Measurements from ENCODE around the gene ZNF497. TPM values are rescaled to one million over a fixed set of nuclear protein-coding genes. Genes with fewer than 3 reads are reported as not detected.
A peak's percentile ranks its signal among the peaks of the same experiment; 100 is the strongest.

ZNF497 gene
- 10 to 100 TPM in 1 of 6 donors, 1 to 10 TPM in 5; 1.5 to 15.7 (median 4.0) TPM for total RNA-seq

DNA sequence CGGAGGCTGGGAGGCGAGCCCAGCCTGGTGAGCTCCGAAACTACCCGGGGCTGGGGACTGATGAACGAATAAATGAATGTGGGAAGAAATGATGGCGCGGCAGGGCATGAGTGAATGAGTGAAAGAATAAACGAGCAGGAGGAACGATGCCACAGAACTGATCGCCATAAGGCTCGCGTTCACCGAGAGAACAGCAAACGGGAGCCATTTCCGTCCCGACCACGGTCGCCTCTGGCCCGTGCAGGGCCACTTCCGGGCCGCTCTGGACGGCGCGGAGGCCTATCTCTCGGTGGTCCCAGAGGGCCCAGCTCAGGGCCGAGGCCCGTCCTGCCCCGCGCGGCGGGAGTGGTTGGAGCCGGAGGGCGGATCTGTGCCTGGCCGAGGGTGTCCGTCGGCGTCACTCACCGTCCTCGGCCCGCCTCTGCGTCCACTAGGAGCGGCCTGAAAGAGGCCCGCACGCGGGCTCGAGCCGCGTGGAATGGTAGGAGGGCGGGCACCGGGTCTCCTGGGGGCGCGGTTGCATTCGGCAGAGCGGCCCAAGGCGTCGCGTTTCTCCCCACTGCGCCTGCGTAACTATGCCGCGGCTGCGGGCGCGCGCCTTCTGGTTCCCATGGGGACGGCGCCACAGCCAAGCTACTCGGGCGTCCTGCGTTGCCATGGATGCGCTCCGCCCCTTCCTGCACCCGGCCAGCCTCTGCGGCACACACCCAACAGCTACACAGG, at the start of gene ZNF497:
Gene ZNF497 (minus strand): TSS at position 480 of the 723 bp plus-strand sequence. CDS start 5,116 bp downstream, outside the sequence.
- Histone ChIP-seq H3K9me3 (no peaks in the 10 kb centered on the region), H3K27ac (peak within 1 kb of the TSS; percentile 91 to 95 (median 92)), H3K4me1 (peaks cover 5 to 8% (median 8%) of the 10 kb centered on the region in 4 donors), H3K27me3 (no peaks in the 10 kb centered on the region), H3K36me3 (no peaks in the 10 kb centered on the region), H3K4me3 (peak within 1 kb of the TSS; percentile 48 to 91 (median 70))
- WGBS, 2 donors, result 0% methylated on average over 17 to 62 of the region's 74 CpGs
- DNase-seq (peak; percentile 99), ATAC-seq (ENCODE audit: low FRiP score in 2 of 2) (peak; percentile 96 to 97)
- TF ChIP-seq POLR2A (IDR thresholded peaks at IDR 0.05), result peak in 3 of 4 donors; percentile 52 to 81 (median 56)
- no peak for TF ChIP-seq EP300 (IDR thresholded peaks at IDR 0.05)
- peak; percentile 59 to 86 for TF ChIP-seq POLR2AphosphoS5 (IDR thresholded peaks at IDR 0.05)
- TF ChIP-seq, protein P1, sequence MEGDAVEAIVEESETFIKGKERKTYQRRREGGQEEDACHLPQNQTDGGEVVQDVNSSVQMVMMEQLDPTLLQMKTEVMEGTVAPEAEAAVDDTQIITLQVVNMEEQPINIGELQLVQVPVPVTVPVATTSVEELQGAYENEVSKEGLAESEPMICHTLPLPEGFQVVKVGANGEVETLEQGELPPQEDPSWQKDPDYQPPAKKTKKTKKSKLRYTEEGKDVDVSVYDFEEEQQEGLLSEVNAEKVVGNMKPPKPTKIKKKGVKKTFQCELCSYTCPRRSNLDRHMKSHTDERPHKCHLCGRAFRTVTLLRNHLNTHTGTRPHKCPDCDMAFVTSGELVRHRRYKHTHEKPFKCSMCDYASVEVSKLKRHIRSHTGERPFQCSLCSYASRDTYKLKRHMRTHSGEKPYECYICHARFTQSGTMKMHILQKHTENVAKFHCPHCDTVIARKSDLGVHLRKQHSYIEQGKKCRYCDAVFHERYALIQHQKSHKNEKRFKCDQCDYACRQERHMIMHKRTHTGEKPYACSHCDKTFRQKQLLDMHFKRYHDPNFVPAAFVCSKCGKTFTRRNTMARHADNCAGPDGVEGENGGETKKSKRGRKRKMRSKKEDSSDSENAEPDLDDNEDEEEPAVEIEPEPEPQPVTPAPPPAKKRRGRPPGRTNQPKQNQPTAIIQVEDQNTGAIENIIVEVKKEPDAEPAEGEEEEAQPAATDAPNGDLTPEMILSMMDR (IDR thresholded peaks at IDR 0.05), result peak in 2 of 6 experiments; percentile 23 to 38

DNA sequence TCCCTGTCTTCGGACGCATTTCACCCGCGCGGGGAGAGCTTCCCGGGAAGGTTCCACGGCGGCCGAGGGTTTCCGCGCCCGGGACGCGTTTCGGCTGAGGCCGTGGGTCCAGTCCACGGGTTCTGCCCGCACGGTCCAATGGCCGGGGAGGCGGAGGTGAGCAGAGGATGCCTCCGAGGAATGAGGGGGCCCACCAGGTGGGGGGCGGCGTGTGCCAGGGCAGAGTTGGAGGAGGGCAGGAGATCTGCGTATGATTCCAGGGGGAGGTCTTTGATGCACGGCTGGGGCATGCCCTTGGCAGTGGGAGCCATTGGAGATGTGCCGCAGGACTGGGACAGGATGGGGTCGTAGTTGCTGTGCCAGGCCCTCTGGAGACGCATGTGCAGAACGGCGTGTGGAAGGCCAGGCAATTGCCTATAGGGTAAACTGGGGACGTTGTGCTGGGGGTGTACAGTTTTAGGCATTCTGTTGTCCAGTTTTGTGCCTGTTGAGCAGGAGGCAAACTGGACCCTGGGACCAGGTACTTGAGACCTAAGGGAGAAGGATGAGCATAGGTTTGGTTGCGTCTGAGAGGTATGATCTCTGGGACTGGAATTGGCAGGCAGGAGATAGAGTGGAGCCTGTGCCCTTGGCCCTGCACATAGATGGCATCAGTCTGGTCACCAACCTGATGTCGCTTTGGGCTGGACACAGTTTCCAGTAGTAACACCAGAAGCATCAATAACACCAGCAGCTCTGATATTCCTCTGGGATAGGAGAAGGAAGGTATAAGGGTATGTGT, 46.6 kb upstream of the ZNF497 start:
- H3K9me3 ChIP-seq, result no peaks in the 10 kb centered on the region
- 6% methylated on average over 20 to 34 of the region's 34 CpGs for WGBS, 2 donors
- H3K27ac ChIP-seq, result peak overlapping the region; percentile 78 to 93 (median 90)
- peak overlapping the region; percentile 75 to 94 (median 82) for H3K4me3 ChIP-seq
- H3K4me1 ChIP-seq, result peaks cover 20 to 29% (median 22%) of the 10 kb centered on the region in 4 donors
- no peak for DNase-seq
- no peaks in the 10 kb centered on the region for H3K27me3 ChIP-seq
- ATAC-seq (ENCODE audit: low FRiP score in 2 of 2), result peak; percentile 13 to 21
- TF ChIP-seq EP300 (IDR thresholded peaks at IDR 0.05), result no peak
- no peak for TF ChIP-seq POLR2AphosphoS5 (IDR thresholded peaks at IDR 0.05)
- TF ChIP-seq, protein P1 (IDR thresholded peaks at IDR 0.05), result no peak
- no peak for TF ChIP-seq POLR2A (IDR thresholded peaks at IDR 0.05)
- no peaks in the 10 kb centered on the region for H3K36me3 ChIP-seq

- peak; percentile 96 to 99 for DNase-seq
- no peaks in the 10 kb centered on the region for H3K36me3 ChIP-seq
- no peaks in the 10 kb centered on the region for H3K27me3 ChIP-seq
- no peaks in the 10 kb centered on the region for H3K9me3 ChIP-seq
- peak within 1 kb of the TSS; percentile 78 to 93 (median 90) for H3K27ac ChIP-seq
- WGBS, 2 donors, result 0 to 1% methylated on average over 48 to 69 of the region's 100 CpGs
- peak within 1 kb of the TSS; percentile 75 to 94 (median 82) for H3K4me3 ChIP-seq
- H3K4me1 ChIP-seq, result peaks cover 20 to 29% (median 22%) of the 10 kb centered on the region in 4 donors
- no peak for TF ChIP-seq EP300 (IDR thresholded peaks at IDR 0.05)
- TF ChIP-seq, protein P1 (IDR thresholded peaks at IDR 0.05), result peak in 2 of 6 experiments; percentile 8 to 14
- peak; percentile 84 to 88 for TF ChIP-seq POLR2AphosphoS5 (IDR thresholded peaks at IDR 0.05)
- peak in 3 of 4 donors; percentile 47 to 91 (median 91) for TF ChIP-seq POLR2A (IDR thresholded peaks at IDR 0.05)
- ATAC-seq (ENCODE audit: low FRiP score in 2 of 2), result peak; percentile 97 to 99
Observed at GRCh38 chr19:58408152-58409009, 45.8 kb upstream of the ZNF497 start, which contains the start of gene ZNF584. ZNF584 (plus strand) TSS chr19:58408649; CDS start chr19:58409148, 499 bp downstream.

DNA sequence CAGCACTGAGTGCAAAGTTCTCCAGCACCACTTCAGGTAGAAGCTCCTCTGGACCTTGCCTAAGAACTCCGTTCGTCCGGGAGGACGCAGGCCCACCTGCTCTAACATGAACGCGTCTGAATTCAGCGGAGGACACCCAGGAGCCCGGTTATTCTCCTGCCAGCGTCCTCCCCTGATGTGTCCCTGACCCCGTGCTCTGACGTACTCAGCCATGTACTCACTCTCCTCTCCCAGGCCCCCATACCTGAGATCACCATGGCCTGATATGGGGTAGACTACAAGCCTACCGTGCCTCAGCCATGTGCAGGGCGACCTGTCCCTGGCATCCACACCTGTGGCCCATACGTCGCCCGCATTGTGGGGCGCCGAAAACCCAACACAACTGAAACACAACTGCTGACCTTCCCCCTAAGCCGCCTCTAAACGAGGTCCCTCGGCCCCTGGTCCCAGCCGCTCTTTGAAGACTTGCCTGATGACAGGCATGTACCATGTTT, 45.2 kb upstream of the ZNF497 start:
- Histone ChIP-seq H3K36me3 (no peaks in the 10 kb centered on the region), H3K27ac (peak overlapping the region; percentile 78 to 93 (median 90)), H3K4me1 (peaks cover 20 to 29% (median 22%) of the 10 kb centered on the region in 4 donors), H3K27me3 (no peaks in the 10 kb centered on the region), H3K4me3 (peak overlapping the region; percentile 75 to 94 (median 82)), H3K9me3 (no peaks in the 10 kb centered on the region)
- TF ChIP-seq, protein P1 (IDR thresholded peaks at IDR 0.05), result no peak
- no peak for TF ChIP-seq EP300 (IDR thresholded peaks at IDR 0.05)
- TF ChIP-seq POLR2A (IDR thresholded peaks at IDR 0.05), result no peak
- no peak for TF ChIP-seq POLR2AphosphoS5 (IDR thresholded peaks at IDR 0.05)
- DNase-seq (no peak), ATAC-seq (ENCODE audit: low FRiP score in 2 of 2) (peak; percentile 2 to 28)
- WGBS, 2 donors, result 20 to 23% methylated on average over 18 to 22 of the region's 22 CpGs

Measured in upper lobe of left lung (tissue), 6 donors.